GM19025 (cell line): ENCODE data around the gene UTP25.
"Not testable (repeated sequence)": the region's sequence is repeated elsewhere in the genome, so short reads cannot be mapped to it uniquely, and the experiment has no call there.

Experiments
- ATAC-seq: cut with Tn5 transposase; IDR thresholded peaks from one replicate; pipeline ENCODE4 v1.9.1; 2021; ENCODE audit warnings: mild to moderate bottlenecking, low read depth, moderate library complexity; ENCODE audit not compliant: unreplicated experiment

Gene UTP25

GRCh38 chr1:209870151-209870831 lies 42.5 kb downstream of the UTP25 start:
- ATAC-seq: no peak

- ATAC-seq: no peak
These were observed 43.2 kb downstream of the UTP25 start for GRCh38 chr1:209871006-209871405.

- no peak for ATAC-seq
These were observed 43.7 kb downstream of the UTP25 start for GRCh38 chr1:209871430-209871829.

- ATAC-seq: no peak
These were observed 45.5 kb downstream of the UTP25 start for GRCh38 chr1:209873067-209873799.

- no peak for ATAC-seq
These were observed 47.7 kb downstream of the UTP25 start for GRCh38 chr1:209875515-209875914.

- no peak for ATAC-seq
These were observed 48.5 kb downstream of the UTP25 start for GRCh38 chr1:209876078-209876800.

- ATAC-seq: no peak
These were observed 49.5 kb downstream of the UTP25 start for GRCh38 chr1:209877087-209877764.

- no peak for ATAC-seq
These were observed 51.2 kb downstream of the UTP25 start for GRCh38 chr1:209878964-209879363.

GRCh38 chr1:209879539-209879938 lies 51.8 kb downstream of the UTP25 start:
- no peak for ATAC-seq

- ATAC-seq: no peak
These were observed 52.3 kb downstream of the UTP25 start for GRCh38 chr1:209880031-209880430.

- ATAC-seq: no peak
These were observed 53.8 kb downstream of the UTP25 start for GRCh38 chr1:209881619-209882018.

GRCh38 chr1:209882286-209882685 lies 54.5 kb downstream of the UTP25 start:
- ATAC-seq: no peak

- no peak for ATAC-seq
These were observed 55.2 kb downstream of the UTP25 start for GRCh38 chr1:209882942-209883340.

- no peak for ATAC-seq
These were observed 55.7 kb downstream of the UTP25 start for GRCh38 chr1:209883341-209883971.

GRCh38 chr1:209884249-209884648 lies 56.5 kb downstream of the UTP25 start:
- ATAC-seq: no peak

- ATAC-seq: peak; percentile 94
These were observed 56.9 kb downstream of the UTP25 start for GRCh38 chr1:209884665-209885117.

GRCh38 chr1:209885403-209886218 lies 57.8 kb downstream of the UTP25 start:
- ATAC-seq: no peak

- no peak for ATAC-seq
These were observed 58.4 kb downstream of the UTP25 start for GRCh38 chr1:209886219-209886536.

- not testable (repeated sequence) for ATAC-seq
These were observed 60.7 kb downstream of the UTP25 start for GRCh38 chr1:209888291-209889076.
